NCI-H1417 treated with DMSO at 0.1 percent for 48 hours (cell line): ENCODE measurements around the gene THSD7A.

Experiments used
- DNase-seq: peaks from one replicate; lab custom pipeline; 2025; lab: John Stamatoyannopoulos, UW

THSD7A gene

DNA sequence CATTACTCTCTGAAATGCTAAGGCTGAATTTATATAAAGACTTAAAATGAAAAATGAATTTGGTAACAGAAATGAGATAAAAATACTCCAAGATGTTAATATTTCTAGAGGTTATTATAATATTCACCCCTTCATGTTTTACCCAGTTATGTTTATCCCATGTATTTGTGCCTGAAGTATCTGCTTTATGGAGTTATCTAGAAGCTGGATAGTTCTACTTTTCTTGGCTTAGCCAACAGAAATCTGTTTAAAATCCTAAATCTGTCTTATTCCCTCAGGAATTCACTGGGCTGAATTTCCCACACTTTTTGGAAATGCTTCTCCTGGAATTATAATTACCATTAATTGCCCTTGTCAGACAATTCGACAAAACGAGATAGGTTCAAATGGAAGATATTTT, 201.6 kb downstream of the THSD7A start:
- DNase-seq, result no peak

DNA sequence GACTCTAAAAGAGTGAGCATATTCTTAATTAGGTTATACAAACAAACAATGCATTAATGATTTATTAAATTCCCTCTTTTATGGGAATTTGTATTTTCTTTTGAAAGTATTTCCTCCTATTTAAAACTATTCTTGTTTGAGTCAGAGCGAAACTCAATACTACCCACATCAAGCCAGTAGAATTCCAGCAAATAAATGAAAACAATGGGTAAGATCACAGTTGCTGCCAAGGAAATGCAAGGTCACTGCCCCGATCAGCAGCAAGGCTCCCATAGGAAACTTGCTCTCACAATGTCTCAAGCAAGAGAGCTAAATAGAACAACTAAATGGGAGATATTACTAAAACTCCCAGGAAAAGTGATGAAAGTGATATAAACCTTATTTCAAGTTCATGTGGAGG, 206.3 kb downstream of the THSD7A start:
- DNase-seq, result no peak

GRCh38 chr7:11623093-11623678, 208.8 kb downstream of the THSD7A start:
- no peak for DNase-seq

DNA sequence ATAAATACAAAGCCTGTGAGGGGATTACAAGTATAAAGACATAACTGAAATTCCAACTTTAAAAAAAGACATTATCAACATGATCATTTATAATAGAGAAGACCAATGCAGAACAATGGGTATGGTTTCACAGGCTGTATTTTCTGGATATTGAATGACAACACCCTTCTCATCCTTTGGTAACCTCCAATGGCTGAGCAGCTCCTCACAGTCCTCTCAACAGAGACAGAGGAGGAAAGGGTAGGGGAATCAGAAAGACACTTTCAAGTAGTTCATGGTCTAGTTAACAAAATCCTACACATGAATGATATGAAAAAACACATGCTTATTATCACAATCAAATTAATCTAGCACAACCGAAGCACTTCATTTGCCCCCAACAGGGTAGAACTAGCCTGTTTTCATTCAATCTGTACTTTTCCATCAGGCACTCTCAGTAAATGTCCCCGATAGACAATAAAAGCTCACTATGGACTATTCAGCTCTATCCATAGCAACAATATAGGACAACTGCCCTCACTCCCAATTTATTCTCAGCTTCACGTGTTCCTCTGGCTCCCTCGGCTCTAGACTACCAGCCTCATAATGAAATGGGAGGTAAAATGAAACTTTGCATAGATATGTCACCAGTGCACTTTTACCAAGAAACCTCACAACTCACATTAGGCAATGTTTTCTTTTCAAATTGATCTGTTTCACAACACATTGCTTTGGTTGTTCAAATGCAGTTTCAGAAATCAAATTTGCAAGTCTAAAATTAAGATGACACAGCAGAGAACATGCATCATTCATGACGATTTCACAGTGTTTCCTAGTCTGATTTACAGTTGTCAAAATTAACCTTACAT, 211.4 kb downstream of the THSD7A start:
- no peak for DNase-seq

DNA sequence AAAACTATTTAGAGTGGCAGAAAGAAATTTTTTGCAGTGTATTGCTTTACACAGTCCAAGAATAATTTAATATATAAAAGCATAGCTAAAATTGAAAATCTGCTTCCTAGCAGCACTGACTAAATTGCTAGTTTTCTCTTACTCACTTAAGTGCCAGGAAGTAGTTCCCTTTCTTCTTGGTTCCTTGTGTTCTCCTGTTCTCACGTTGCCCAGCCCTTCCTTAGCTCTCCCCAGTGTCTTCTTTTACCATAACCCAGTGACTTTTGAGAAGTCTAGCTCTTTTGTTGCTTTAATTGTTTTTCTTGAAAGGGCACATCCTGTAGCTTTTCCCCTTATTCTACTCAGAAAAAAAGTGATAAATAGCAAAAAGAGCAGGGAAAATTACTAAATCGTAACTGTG, 215.5 kb downstream of the THSD7A start:
- no peak for DNase-seq

DNA sequence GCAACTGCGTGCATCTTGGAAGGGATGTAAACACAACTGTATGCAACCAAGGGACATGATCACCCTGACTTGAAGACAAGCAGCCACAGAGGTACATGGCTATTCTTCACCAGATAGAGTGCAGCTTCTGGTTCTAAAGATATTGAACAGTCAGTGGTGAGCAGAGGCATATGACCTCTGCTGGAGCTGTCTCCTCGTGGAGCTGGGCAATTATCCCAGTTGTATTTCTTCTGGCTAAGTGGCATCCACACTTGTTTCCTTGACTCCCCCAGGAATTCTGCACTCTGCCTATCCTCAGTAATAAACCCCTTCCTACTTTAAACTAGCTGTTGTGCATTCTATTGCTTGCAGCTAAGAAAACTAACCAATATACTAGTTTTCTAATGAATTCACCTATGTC, 216.8 kb downstream of the THSD7A start:
- no peak for DNase-seq

GRCh38 chr7:11613292-11613930, 218.6 kb downstream of the THSD7A start:
- no peak for DNase-seq

- DNase-seq, result no peak
Measured at GRCh38 chr7:11612737-11613136, 219.3 kb downstream of the THSD7A start.

DNA sequence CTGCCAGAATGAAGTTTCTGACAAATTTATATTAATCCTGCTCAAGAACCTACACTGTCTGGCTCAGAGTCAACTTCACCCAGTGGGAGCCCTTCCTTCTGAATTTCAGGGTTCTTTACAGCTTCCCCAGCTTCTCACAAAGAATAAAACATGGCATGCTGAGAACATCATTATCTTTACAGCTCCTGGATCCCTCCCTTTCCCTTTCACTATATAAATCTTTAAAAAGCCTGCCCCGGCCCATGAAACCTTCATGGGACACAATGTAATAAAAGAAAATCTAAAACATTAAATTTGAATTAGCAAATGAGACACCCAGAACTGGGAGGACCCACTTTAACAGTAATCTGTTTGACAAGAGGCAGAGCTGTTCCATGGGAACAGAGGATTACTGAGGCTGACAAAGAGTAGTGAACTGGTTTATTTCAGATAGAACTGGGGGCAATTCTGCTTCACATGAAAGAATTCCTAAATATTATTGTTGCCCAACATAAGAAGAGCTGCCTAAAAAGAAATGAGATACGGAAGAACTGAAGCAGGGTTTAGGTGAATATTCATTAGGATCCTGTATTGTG, 222.8 kb downstream of the THSD7A start:
- DNase-seq, result no peak

DNA sequence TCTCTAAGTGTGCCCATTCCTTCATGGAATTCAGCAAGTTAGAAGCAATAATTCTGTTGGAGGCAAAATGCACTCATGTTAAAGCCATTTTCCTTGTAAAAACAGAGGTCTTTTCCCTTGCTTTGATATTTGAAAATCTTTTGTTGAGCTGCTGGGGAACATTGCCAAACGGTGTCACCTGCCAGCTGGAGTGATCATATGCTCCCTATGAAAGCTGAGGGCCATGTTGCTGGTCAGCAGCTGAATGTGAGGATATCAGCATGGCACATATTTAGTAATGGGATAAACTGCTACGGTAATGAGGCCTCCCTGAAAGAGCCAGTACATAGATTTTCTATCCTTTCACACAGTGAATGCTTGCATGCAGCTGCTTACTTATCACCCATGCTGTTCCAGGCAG, 224.3 kb downstream of the THSD7A start:
- DNase-seq, result no peak

GRCh38 chr7:11605749-11606148, 226.2 kb downstream of the THSD7A start:
- DNase-seq, result no peak

DNA sequence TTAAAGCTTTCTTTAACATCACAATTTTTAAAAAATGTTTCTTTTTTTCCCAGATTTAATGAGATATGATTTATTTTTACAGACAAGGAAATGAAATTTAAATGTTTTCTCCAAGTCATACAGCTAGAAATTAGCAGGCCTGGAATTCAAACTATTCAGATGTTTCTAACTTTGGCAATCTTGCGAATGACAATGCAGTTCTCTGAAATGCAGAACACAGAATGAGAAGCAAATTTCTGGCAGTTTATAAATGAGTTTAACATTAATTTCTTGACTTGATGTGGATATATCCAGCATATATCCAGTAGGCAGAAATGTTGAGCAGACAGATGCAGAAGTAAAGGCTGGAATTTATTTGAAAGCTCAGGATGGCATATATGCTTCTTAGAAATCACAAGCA, 227.5 kb downstream of the THSD7A start:
- no peak for DNase-seq

DNA sequence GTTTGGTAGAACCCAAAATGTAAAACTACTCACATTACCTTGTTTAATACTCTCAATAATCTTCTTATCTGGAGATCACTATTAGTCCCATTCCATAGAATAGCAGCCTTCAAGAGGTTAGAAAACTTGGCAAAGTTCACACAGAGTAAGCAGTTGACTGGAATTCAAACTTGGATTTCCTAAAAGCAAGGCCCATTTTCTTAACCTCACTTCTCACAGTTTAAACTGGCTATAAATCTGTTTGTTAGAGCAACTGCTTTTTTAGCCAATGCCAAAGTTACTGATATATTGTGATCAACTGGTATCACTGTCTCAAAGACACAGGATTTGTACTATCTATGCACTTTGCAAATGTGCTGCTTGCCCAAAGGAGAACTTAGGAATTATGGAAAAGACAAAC, 230.2 kb downstream of the THSD7A start:
- no peak for DNase-seq

GRCh38 chr7:11593322-11593721, 238.7 kb downstream of the THSD7A start:
- no peak for DNase-seq

- no peak for DNase-seq
Measured at GRCh38 chr7:11592699-11593098, 239.3 kb downstream of the THSD7A start.

GRCh38 chr7:11591943-11592342, 240.1 kb downstream of the THSD7A start:
- DNase-seq, result no peak

GRCh38 chr7:11591055-11591633, 240.9 kb downstream of the THSD7A start:
- DNase-seq, result no peak

DNA sequence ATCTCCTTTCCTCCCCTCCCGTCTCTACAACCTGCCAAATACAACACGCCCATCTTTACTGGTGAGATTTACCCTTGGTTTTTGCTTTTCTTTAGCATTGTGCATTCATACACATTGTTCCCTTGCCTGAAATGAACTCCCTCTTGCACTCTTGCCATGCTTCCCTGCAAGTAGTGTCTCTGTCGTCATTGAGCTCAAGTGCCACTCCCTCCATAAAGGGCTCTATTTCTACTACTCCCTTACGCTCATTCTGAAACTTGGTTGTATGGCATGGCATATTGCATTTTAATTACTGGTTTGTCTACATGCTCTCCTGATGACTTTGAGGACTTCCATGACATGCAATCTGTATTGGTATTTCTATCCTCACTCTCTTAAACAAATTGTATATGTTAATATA, 242.7 kb downstream of the THSD7A start:
- DNase-seq, result no peak

DNA sequence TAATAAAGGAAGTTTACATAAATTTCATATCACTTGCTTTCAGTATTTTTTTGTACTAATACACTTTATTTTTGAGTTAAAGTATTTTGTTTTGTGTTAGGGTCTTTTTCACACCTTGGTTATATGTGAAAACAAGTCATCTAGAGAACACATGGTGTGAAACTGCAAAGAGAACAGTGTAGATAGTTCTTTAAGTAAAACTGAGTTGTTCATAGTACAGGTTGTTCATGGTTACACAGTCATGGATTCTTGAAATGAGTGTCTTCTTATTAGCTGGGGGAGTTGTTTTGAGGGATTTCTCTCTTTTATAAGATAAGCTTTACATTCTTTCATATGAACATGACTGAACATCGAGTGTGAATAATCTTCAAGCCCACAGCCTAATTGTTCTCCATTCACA, 244.2 kb downstream of the THSD7A start:
- DNase-seq, result no peak

GRCh38 chr7:11587048-11587447, 244.9 kb downstream of the THSD7A start:
- no peak for DNase-seq

DNA sequence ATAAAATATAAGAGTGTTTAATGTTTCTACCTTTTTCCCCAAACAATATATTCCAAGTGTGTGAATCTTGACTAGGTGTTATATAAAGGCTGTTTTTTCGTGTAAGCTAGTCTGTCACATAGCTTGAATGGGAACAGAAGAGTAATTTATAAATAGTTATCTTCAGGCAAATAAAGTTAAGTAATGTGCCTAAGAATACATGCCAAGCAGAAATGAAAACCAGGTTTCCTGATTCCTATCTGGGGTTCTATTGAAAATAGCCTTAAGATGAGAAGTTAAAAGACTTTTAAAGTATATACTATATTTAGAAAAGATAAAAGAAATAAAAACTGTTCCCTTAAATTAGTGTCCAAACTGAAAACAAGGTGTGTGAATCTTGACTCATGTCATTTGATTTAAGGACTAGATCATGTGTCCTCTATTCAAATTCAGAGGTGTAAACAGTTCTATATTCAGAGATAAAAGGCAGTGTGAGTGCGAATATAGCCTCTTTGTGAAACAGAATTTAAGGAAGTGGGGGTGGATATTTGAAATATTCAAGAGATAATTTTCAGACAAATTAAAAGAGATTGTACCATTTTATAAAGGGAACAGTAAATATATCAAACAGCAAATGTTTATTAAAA, 247.5 kb downstream of the THSD7A start:
- DNase-seq, result no peak

DNA sequence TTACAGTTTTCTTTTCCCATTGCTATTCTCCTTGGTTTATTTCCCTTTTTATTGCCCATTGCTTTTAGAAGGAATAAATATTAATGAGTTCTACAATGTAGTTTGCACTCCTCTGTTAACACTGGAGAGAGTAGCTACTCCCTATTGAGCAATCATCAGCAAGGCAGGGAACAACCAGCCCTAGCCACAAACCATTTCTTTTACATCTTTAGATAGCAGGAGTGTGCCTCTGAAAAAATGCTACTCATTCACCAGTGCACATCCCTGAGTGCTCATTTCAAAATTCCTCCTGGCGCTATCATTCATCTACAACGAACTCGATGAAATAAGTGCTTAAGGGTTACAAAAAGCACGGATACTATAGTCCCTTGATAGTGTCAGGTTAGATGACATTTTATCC, 252.9 kb downstream of the THSD7A start:
- DNase-seq, result no peak
